H9 (cell line): ENCODE measurements around the gene TMED5. TPM values are rescaled to one million over a fixed set of nuclear protein-coding genes. Genes with fewer than 3 reads are reported as not detected.
A peak's percentile ranks its signal among the peaks of the same experiment; 100 is the strongest.

Experiments
- DNase-seq: peaks from one replicate; pipeline ENCODE4 v3.0.0-alpha.2; 2017
- H2AFZ ChIP-seq: one replicate; pipeline ENCODE4 v1.6.1; 2013; ENCODE audit warnings: mild to moderate bottlenecking, low read length, control low read depth, moderate library complexity
- H2AK5ac ChIP-seq: 2 replicates; pipeline ENCODE4 v1.6.1; 2013; ENCODE audit warnings: low read length, control low read depth, mixed read lengths; ENCODE audit not compliant: insufficient read length
- H2BK120ac ChIP-seq: one replicate; pipeline ENCODE4 v1.6.1; 2013; ENCODE audit warnings: low read depth, mild to moderate bottlenecking, low read length, control low read depth, inconsistent platforms; ENCODE audit not compliant: poor library complexity, severe bottlenecking
- H2BK12ac ChIP-seq: 2 replicates; pipeline ENCODE4 v1.6.1; 2013; ENCODE audit warnings: low read length, control low read depth, mixed read lengths, low read depth; ENCODE audit not compliant: insufficient read length
- H2BK15ac ChIP-seq: 2 replicates; pipeline ENCODE4 v1.6.1; 2013; ENCODE audit warnings: low read depth, low read length, control low read depth
- H2BK20ac ChIP-seq: one replicate; pipeline ENCODE4 v1.6.1; 2013; ENCODE audit warnings: low read depth, mild to moderate bottlenecking, low read length, control low read depth, inconsistent platforms; ENCODE audit not compliant: poor library complexity, severe bottlenecking
- H2BK5ac ChIP-seq: 2 replicates; pipeline ENCODE4 v1.6.1; 2013; ENCODE audit warnings: low read length, control low read depth, mixed read lengths; ENCODE audit not compliant: insufficient read length
- H3K14ac ChIP-seq: 2 replicates; pipeline ENCODE4 v1.6.1; 2013; ENCODE audit warnings: low read length, control low read depth; ENCODE audit not compliant: insufficient read depth
- H3K18ac ChIP-seq: 2 replicates; pipeline ENCODE4 v1.6.1; 2013; ENCODE audit warnings: low read depth, mild to moderate bottlenecking, mixed read lengths, low read length, control low read depth; ENCODE audit not compliant: insufficient read length
- H3K23ac ChIP-seq: 2 replicates; pipeline ENCODE4 v1.6.1; 2013; ENCODE audit warnings: low read length, control low read depth, mixed read lengths, low read depth; ENCODE audit not compliant: insufficient read length
- H3K23me2 ChIP-seq: 2 replicates; pipeline ENCODE4 v1.6.1; 2013; ENCODE audit warnings: low read depth, mild to moderate bottlenecking, mixed read lengths, low read length, control low read depth; ENCODE audit not compliant: insufficient read length, poor library complexity, severe bottlenecking
- H3K27ac ChIP-seq: 2 replicates; pipeline ENCODE4 v1.5.1; 2013; ENCODE audit warnings: low read length, control low read depth, mixed read lengths, low read depth; ENCODE audit not compliant: insufficient read length
- H3K27me3 ChIP-seq: 2 replicates; pipeline ENCODE4 v1.6.1; 2013; ENCODE audit warnings: low read length, control low read depth, inconsistent platforms; ENCODE audit not compliant: insufficient read depth
- H3K4ac ChIP-seq: 2 replicates; pipeline ENCODE4 v1.6.1; 2013; ENCODE audit warnings: low read depth, mild to moderate bottlenecking, control low read depth, inconsistent platforms, low read length, moderate library complexity
- H3K4me1 ChIP-seq: 2 replicates; pipeline ENCODE4 v1.6.1; 2013; ENCODE audit warnings: low read length, control low read depth, inconsistent platforms; ENCODE audit not compliant: insufficient read depth
- H3K4me2 ChIP-seq: 2 replicates; pipeline ENCODE4 v1.6.1; 2013; ENCODE audit warnings: low read length, control low read depth, mixed read lengths; ENCODE audit not compliant: insufficient read length, insufficient read depth
- H3K56ac ChIP-seq: 2 replicates; pipeline ENCODE4 v1.6.1; 2013; ENCODE audit warnings: low read depth, mild to moderate bottlenecking, mixed read lengths, low read length, control low read depth; ENCODE audit not compliant: insufficient read length
- H3K79me1 ChIP-seq: 2 replicates; pipeline ENCODE4 v1.6.1; 2013; ENCODE audit warnings: low read depth, mild to moderate bottlenecking, moderate library complexity, low read length, control low read depth, inconsistent platforms; ENCODE audit not compliant: insufficient read depth, poor library complexity, severe bottlenecking
- H3K79me2 ChIP-seq: 2 replicates; pipeline ENCODE4 v1.6.1; 2013; ENCODE audit warnings: low read length, control low read depth, inconsistent platforms; ENCODE audit not compliant: insufficient read depth
- H3K9ac ChIP-seq: 2 replicates; pipeline ENCODE4 v1.6.1; 2013; ENCODE audit warnings: low read length, control low read depth, mixed read lengths; ENCODE audit not compliant: insufficient read length; ENCODE audit errors: extremely low read depth
- H3K9me3 ChIP-seq: one replicate; pipeline ENCODE4 v1.6.1; 2013; ENCODE audit warnings: low read depth, low read length, inconsistent platforms; ENCODE audit not compliant: control insufficient read depth
- H3T11ph ChIP-seq: one replicate; pipeline ENCODE4 v1.6.1; 2013; ENCODE audit warnings: mild to moderate bottlenecking, low read length, control low read depth, inconsistent platforms
- H4K20me1 ChIP-seq: one replicate; pipeline ENCODE4 v1.6.1; 2013; ENCODE audit not compliant: control insufficient read depth, insufficient read length, insufficient read depth
- H4K5ac ChIP-seq: 2 replicates; pipeline ENCODE4 v1.6.1; 2013; ENCODE audit warnings: low read depth, mild to moderate bottlenecking, mixed read lengths, low read length, control low read depth; ENCODE audit not compliant: insufficient read length
- H4K8ac ChIP-seq: replicated peaks from 2 replicates; pipeline ENCODE4 v1.6.1; 2013; ENCODE audit warnings: low read length, control low read depth, mixed read lengths, low read depth; ENCODE audit not compliant: insufficient read length
- H4K91ac ChIP-seq: 2 replicates; pipeline ENCODE4 v1.6.1; 2013; ENCODE audit warnings: low read depth, mild to moderate bottlenecking, moderate library complexity, mixed read lengths, low read length, control low read depth; ENCODE audit not compliant: insufficient read length
- H3K27ac Mint-ChIP-seq, 3 experiments: 2 replicates in 2 of 3; 3 replicates in 1 of 3; pipeline ENCODE4 v1.8.0; 2020 to 2021; ENCODE audit warnings: mixed read lengths in 3 of 3, mild to moderate bottlenecking in 1 of 3, moderate library complexity in 1 of 3
- H3K27me3 Mint-ChIP-seq: 2 replicates; pipeline ENCODE4 v1.8.0; 2021; ENCODE audit warnings: low read depth, mild to moderate bottlenecking, moderate library complexity, mixed read lengths
- H3K36me3 Mint-ChIP-seq, 3 experiments: 2 replicates in 2 of 3; 3 replicates in 1 of 3; pipeline ENCODE4 v1.8.0; 2020 to 2021; ENCODE audit warnings: low read depth in 3 of 3, mixed read lengths in 3 of 3; ENCODE audit not compliant: insufficient read depth in 1 of 3
- H3K4me1 Mint-ChIP-seq, 2 experiments: 2 replicates each; pipeline ENCODE4 v1.8.0; 2020; ENCODE audit warnings: mixed read lengths in 2 of 2
- H3K4me3 Mint-ChIP-seq, 2 experiments: 2 replicates in 1 of 2; 3 replicates in 1 of 2; pipeline ENCODE4 v1.8.0; 2020 to 2021; ENCODE audit warnings: mild to moderate bottlenecking in 2 of 2, mixed read lengths in 2 of 2, moderate library complexity in 1 of 2
- H3K9me3 Mint-ChIP-seq, 2 experiments: 2 replicates in 1 of 2; 3 replicates in 1 of 2; pipeline ENCODE4 v1.8.0; 2020; ENCODE audit warnings: mild to moderate bottlenecking in 2 of 2, mixed read lengths in 2 of 2, moderate library complexity in 1 of 2
- CTCF ChIP-seq: fragments of 200-600 bp; sonication (generic); conservative IDR thresholded peaks from 3 replicates; pipeline ENCODE4 v1.8.0; 2021; ENCODE audit warnings: antibody characterized with exemption, mild to moderate bottlenecking
- WGBS: extraction: QIAGEN DNeasy Blood & Tissue Kit; methylation state at CpG from one replicate; pipeline ENCODE4 v1.1.7; 2013; ENCODE audit warnings: missing lambda C conversion rate, low lambda C conversion rate, mixed read lengths; ENCODE audit not compliant: insufficient read length; ENCODE audit errors: extremely low coverage; 5-methylcytosine and 5-hydroxymethylcytosine counted together
- total RNA-seq: library from RNA; stranded (reverse); gene quantifications from 2 replicates; pipeline ENCODE4 v1.2.1, GENCODE V29; 2021

TMED5 gene
- total RNA-seq, 1 experiment from 2014 or later, result 35.0 TPM

- Histone ChIP-seq H2AFZ (no peak overlapping the region), H3K18ac (no peak overlapping the region), H4K20me1 (no peaks in the 10 kb centered on the region), H3K56ac (no peak overlapping the region), H3K9me3 (no peaks in the 10 kb centered on the region), H3K79me2 (no peaks in the 10 kb centered on the region), H3K9ac (no peak overlapping the region), H3T11ph (no peak overlapping the region), H3K79me1 (peaks cover 2% of the 10 kb centered on the region), H4K8ac (no peak overlapping the region), H2BK12ac (no peak overlapping the region), H2AK5ac (no peak overlapping the region), H3K4me1 (no peaks in the 10 kb centered on the region), H3K23me2 (no peaks in the 10 kb centered on the region), H2BK5ac (no peak overlapping the region), H2BK15ac (no peak overlapping the region), H3K27ac (no peak overlapping the region), H3K23ac (no peak overlapping the region), H4K91ac (no peak overlapping the region), H3K14ac (no peak overlapping the region), H3K4ac (no peak overlapping the region), H2BK20ac (no peak overlapping the region), H3K27me3 (no peaks in the 10 kb centered on the region), H4K5ac (no peak overlapping the region), H2BK120ac (no peak overlapping the region), H3K4me2 (no peak overlapping the region)
- Mint-ChIP-seq H3K27me3 (no peaks in the 10 kb centered on the region), H3K4me1 (no peaks in the 10 kb centered on the region), H3K9me3 (no peaks in the 10 kb centered on the region), H3K27ac (peak overlapping the region in 1 of 3 experiments; percentile 8; a peak in 2 of 7 replicates), H3K36me3 (peaks cover 22 to 62% (median 62%) of the 10 kb centered on the region in 3 experiments; a peak in 6 of 7 replicates), H3K4me3 (no peak overlapping the region)
- no CpG with 5 or more reads among the region's 1 CpG for WGBS
- no peak for DNase-seq
- no peak for TF ChIP-seq CTCF
Measured at GRCh38 chr1:93140106-93140505, 40.1 kb downstream of the TMED5 start.
